ENCODE data around the gene CLIC3.

DNA sequence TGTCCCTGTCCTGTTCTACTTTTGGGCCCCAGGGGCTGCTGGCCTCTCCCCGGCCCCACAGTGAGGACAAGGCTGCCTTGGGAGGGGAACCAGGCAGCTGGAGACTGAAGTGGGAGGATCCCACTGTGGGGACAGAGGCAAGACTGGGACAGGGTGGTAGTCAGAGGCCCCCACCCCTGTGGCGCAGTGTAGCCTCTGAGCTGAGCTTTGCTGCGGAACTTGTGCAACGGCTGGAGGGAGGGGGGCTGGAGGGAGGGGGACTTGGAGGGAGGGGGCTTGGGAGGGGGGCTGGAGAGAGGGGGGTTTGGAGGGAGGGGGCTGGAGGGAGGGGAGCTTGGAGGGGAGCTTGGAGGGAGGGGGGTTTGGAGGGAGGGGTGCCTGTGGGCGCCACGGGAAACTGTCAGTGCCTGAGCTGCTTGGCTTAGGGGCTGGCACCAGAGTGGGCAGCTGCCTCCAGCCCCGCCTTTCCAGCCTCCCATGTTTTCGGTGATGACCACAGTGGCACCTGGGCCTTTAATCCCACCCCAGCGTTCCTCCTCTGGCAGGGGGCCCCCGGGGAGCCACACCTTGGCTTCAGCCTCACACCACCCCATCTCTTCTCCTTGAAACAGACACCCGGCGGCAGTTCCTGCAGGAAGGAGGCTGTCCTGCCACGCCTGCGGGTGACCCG, 37.8 kb upstream of the CLIC3 start:
- TF ChIP-seq, protein P1, sequence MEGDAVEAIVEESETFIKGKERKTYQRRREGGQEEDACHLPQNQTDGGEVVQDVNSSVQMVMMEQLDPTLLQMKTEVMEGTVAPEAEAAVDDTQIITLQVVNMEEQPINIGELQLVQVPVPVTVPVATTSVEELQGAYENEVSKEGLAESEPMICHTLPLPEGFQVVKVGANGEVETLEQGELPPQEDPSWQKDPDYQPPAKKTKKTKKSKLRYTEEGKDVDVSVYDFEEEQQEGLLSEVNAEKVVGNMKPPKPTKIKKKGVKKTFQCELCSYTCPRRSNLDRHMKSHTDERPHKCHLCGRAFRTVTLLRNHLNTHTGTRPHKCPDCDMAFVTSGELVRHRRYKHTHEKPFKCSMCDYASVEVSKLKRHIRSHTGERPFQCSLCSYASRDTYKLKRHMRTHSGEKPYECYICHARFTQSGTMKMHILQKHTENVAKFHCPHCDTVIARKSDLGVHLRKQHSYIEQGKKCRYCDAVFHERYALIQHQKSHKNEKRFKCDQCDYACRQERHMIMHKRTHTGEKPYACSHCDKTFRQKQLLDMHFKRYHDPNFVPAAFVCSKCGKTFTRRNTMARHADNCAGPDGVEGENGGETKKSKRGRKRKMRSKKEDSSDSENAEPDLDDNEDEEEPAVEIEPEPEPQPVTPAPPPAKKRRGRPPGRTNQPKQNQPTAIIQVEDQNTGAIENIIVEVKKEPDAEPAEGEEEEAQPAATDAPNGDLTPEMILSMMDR (IDR thresholded peaks at IDR 0.05; ENCODE audit: insufficient read depth, low read depth, low read length) = no peak
- no peak for TF ChIP-seq EZH2 (IDR thresholded peaks at IDR 0.05; ENCODE audit: insufficient read depth, low read length)
